ENCODE results near the gene PPP1R16B.

The PPP1R16B gene

DNA sequence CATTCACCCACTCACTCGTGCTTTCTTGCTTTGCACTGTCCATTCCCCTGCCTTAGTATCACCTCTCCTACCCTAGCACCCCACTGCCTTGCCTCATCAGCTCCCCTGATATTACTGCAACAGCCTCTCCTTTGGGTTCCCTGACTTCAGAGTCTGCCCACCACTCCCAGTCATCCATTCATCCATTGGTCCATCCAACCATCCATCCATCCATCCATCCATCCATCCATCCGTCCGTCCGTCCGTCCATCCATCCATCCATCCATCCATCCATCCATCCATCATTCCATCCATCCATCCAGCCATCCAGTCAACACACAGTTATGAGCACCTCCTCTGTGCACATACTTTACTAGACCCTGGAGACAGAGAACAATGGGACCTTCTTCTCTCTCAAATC is 97.8 kb downstream of the PPP1R16B start:
- no peak for DNase-seq (ENCODE audit: low read depth)
- no peak for TF ChIP-seq CTCF (IDR thresholded peaks at IDR 0.05; ENCODE audit: low read depth, low read length, missing control alignments)
- no peak overlapping the region for H3K4me3 ChIP-seq (ENCODE audit: low read depth, low read length)

GRCh38 chr20:38905375-38905774 is 99.9 kb downstream of the PPP1R16B start:
- DNase-seq (ENCODE audit: low read depth): no peak
- H3K4me3 ChIP-seq (ENCODE audit: low read depth, low read length): no peak overlapping the region
- TF ChIP-seq CTCF (IDR thresholded peaks at IDR 0.05; ENCODE audit: low read depth, low read length, missing control alignments): no peak

DNA sequence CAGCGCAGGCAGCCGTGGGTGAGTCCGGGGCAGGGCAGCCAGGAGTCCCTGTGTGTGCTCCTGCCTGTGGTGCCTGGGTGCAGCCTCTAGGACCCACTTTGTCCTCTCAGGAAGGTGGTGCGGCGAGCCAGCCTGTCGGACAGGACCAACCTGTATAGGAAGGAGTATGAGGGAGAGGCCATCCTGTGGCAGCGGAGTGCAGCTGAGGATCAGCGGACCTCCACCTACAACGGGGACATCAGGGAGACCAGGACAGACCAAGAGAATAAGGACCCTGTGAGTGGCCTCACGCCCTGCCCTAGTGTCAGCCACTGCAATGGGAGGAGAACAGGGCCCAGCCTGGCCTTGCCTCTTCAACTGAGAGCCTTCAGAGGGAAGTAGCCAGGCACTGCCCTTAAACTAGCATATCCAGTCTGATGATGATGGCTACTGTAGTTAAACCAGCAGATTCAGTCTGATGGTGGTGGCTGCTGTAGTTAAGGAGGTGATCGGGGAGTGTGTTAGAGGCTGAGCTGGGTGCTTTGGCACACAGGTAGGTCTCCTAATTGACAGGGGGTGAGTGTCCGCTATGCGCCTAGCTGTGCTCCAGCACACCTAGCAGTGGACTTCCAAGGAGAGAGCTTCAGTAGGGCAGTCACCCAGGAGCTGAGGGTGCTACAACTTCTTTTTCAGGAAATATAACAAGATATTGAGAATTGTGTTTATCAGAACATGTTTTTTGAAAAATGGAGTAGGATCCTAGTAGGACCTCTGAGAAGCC is 102.6 kb downstream of the PPP1R16B start:
- no peak for DNase-seq (ENCODE audit: low read depth)
- TF ChIP-seq CTCF (IDR thresholded peaks at IDR 0.05; ENCODE audit: low read depth, low read length, missing control alignments): no peak

GRCh38 chr20:38915355-38915754 is 109.9 kb downstream of the PPP1R16B start:
- H3K4me3 ChIP-seq (ENCODE audit: low read depth, low read length): no peak overlapping the region
- DNase-seq (ENCODE audit: low read depth): no peak
- TF ChIP-seq CTCF (IDR thresholded peaks at IDR 0.05; ENCODE audit: low read depth, low read length, missing control alignments): no peak

More for the DNA sequence above, 102.6 kb downstream of the PPP1R16B start:
- H3K4me3 ChIP-seq (ENCODE audit: low read depth, low read length): no peak overlapping the region

GRCh38 chr20:38917657-38918056 is 112.2 kb downstream of the PPP1R16B start:
- no peak for DNase-seq (ENCODE audit: low read depth)
- TF ChIP-seq CTCF (IDR thresholded peaks at IDR 0.05; ENCODE audit: low read depth, low read length, missing control alignments): no peak
- H3K4me3 ChIP-seq (ENCODE audit: low read depth, low read length): no peak overlapping the region

DNA sequence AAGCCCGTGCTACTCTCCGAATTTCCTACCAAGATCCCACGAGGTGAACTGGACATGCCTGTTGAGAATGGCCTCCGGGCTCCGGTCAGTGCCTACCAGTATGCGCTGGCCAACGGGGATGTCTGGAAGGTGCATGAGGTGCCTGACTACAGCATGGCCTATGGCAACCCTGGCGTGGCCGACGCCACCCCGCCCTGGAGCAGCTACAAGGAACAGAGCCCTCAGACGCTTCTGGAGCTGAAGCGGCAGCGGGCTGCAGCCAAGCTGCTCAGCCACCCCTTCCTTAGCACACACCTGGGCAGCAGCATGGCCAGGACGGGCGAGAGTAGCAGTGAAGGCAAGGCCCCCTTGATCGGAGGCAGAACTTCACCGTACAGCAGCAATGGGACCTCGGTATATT is 112.7 kb downstream of the PPP1R16B start:
- no peak for TF ChIP-seq CTCF (IDR thresholded peaks at IDR 0.05; ENCODE audit: low read depth, low read length, missing control alignments)
- H3K4me3 ChIP-seq (ENCODE audit: low read depth, low read length): no peak overlapping the region
- DNase-seq (ENCODE audit: low read depth): no peak

DNA sequence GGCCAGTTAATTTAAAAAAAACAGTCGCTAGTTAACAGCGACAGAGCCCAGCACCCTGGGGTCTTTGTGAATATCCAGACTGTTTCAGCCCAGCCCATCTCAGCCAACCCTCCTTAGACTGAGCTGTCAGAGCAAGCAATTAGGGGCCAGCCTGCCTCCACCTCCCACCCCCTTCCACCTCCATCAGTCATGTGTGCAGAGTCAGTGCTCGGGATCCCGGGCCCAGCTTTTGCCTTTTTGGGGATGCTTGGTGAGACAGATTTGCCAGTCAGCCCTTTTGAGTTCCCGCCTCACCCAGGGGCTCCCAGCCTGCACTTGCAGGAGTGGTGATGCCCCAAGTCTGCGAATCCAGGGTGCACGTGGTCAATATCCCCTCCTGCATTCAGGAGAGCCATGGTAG is 114.2 kb downstream of the PPP1R16B start:
- DNase-seq (ENCODE audit: low read depth): no peak
- no peak overlapping the region for H3K4me3 ChIP-seq (ENCODE audit: low read depth, low read length)
- TF ChIP-seq CTCF (IDR thresholded peaks at IDR 0.05; ENCODE audit: low read depth, low read length, missing control alignments): no peak

Data from GM12864 (cell line).